LHCN-M2 (cell line): Measurements from ENCODE around the gene SPDYE3. TPM values are rescaled to one million over a fixed set of nuclear protein-coding genes. Genes with fewer than 3 reads are reported as not detected.

Experiments used
- DNase-seq: peaks from one replicate; pipeline ENCODE4 v3.0.0-alpha.2; 2012; ENCODE audit warnings: low read depth
- total RNA-seq: library from RNA; depleted of rRNA; stranded (reverse); fragments of >200 nt; gene quantifications from 2 replicates; pipeline ENCODE4 v1.2.3, GENCODE V29; 2014; rRNA removed

SPDYE3 gene
- total RNA-seq, 1 experiment from 2014 or later: not detected

DNA sequence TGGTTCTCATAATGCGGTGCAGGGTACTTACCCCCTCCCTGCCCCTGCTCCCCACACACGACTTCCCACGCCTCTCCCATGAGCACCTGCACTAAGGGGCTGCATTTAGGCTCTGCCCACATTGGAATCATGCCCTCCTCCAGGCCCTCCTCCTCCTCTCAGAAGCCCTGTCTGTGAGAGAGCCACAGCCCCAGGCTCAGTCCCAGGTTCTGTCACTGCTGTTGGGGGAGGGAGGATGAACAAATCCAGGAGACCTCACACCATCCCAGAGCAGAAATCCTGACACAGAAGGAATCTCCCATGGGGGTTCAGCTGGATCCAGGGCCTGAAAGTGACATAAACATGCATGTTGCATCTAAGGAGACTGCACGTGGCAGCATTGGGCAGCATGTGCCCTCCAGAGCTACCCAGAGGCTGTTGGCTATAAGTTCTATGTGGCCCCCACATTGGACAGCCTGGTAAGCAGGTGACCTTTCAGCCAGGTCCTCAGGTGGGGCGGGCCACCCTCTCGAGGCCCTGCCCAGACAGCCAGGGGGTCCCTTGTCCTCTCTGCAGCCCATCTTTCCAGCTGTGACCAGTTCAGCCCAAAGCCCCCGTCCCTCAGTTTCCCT lies 64.2 kb downstream of the SPDYE3 start:
- DNase-seq: no peak

Other genes starting within 250 kb of the SPDYE3 start
- gene ZNF3, start 226.0 kb upstream of the SPDYE3 start, total RNA-seq: 31.0 and 32.9 TPM in 2 replicates
- gene COPS6, start 218.7 kb upstream of the SPDYE3 start, total RNA-seq: 96.6 and 100 TPM in 2 replicates
- gene MCM7, start 206.3 kb upstream of the SPDYE3 start, total RNA-seq: 283 and 290 TPM in 2 replicates
- gene AP4M1, start 206.1 kb upstream of the SPDYE3 start, total RNA-seq: 53.1 and 59.9 TPM in 2 replicates
- 98.4 and 106 TPM in 2 replicates for gene TAF6, start 188.3 kb upstream of the SPDYE3 start, total RNA-seq
- 23.2 and 28.0 TPM in 2 replicates for gene CNPY4, start 188.1 kb upstream of the SPDYE3 start, total RNA-seq
- 1.9 and 5.9 TPM in 2 replicates for gene MBLAC1, start 180.7 kb upstream of the SPDYE3 start, total RNA-seq
- gene LAMTOR4, start 158.8 kb upstream of the SPDYE3 start, total RNA-seq: 165 and 202 TPM in 2 replicates
- gene TRAPPC14, start 149.0 kb upstream of the SPDYE3 start, total RNA-seq: 18.8 and 21.8 TPM in 2 replicates
- gene GAL3ST4, start 139.1 kb upstream of the SPDYE3 start, total RNA-seq: 6.7 and 9.8 TPM in 2 replicates
- gene GPC2, start 130.3 kb upstream of the SPDYE3 start, total RNA-seq: 9.6 and 9.9 TPM in 2 replicates
- gene STAG3, start 129.8 kb upstream of the SPDYE3 start, total RNA-seq: 0.23 and 0.96 TPM in 2 replicates
- gene PVRIG, start 87.8 kb upstream of the SPDYE3 start, total RNA-seq: not detected in 2 replicates
- gene PILRB, start 50.4 kb downstream of the SPDYE3 start, total RNA-seq: 15.7 and 20.1 TPM in 2 replicates
- gene PILRA, start 65.8 kb downstream of the SPDYE3 start, total RNA-seq: not detected in 2 replicates
- gene ZCWPW1, start 121.0 kb downstream of the SPDYE3 start, total RNA-seq: 1.9 and 4.2 TPM in 2 replicates
- gene MEPCE, start 122.1 kb downstream of the SPDYE3 start, total RNA-seq: 59.0 and 63.9 TPM in 2 replicates
- gene PPP1R35, start 128.8 kb downstream of the SPDYE3 start, total RNA-seq: 68.5 and 71.6 TPM in 2 replicates
- not detected in 2 replicates for gene SPACDR, start 156.6 kb downstream of the SPDYE3 start, total RNA-seq
- 41.3 and 51.7 TPM in 2 replicates for gene TSC22D4, start 171.5 kb downstream of the SPDYE3 start, total RNA-seq
- gene NYAP1, start 176.2 kb downstream of the SPDYE3 start, total RNA-seq: 0.13 and 0.23 TPM in 2 replicates
- gene AGFG2, start 231.5 kb downstream of the SPDYE3 start, total RNA-seq: 23.0 and 28.0 TPM in 2 replicates